HG03460 (cell line): ENCODE measurements around the gene GOLGA6D.
"Not testable (repeated sequence)": the region's sequence is repeated elsewhere in the genome, so short reads cannot be mapped to it uniquely, and the experiment has no call there.

ENCODE experiments used
- ATAC-seq: cut with Tn5 transposase; IDR thresholded peaks from one replicate; pipeline ENCODE4 v1.9.1; 2021; ENCODE audit not compliant: unreplicated experiment

Gene GOLGA6D

DNA sequence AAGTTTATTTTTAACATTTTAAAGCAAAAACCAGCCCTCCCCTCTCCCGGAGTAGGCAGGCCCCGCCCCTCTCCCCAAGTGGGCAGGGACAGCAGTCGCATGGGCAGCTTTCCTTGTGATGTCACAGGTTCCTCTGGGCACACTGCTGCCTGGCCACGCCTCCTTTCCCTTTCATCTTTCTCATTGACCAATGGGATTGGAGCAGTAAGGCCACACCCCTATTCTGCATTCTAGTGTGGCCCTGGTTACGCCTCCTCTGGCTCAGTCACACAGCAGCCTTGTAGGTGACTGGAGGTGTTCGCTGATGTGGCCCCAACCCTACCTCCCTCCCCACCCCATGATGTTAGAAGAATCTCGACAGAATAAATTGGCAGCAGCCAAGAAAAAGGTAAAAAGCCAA is at the start of gene GOLGA6D:
TSS of gene GOLGA6D (plus strand) at position 264 of the 400 bp plus-strand sequence. CDS start at position 305, 41 bp downstream.
- not testable (repeated sequence) for ATAC-seq

DNA sequence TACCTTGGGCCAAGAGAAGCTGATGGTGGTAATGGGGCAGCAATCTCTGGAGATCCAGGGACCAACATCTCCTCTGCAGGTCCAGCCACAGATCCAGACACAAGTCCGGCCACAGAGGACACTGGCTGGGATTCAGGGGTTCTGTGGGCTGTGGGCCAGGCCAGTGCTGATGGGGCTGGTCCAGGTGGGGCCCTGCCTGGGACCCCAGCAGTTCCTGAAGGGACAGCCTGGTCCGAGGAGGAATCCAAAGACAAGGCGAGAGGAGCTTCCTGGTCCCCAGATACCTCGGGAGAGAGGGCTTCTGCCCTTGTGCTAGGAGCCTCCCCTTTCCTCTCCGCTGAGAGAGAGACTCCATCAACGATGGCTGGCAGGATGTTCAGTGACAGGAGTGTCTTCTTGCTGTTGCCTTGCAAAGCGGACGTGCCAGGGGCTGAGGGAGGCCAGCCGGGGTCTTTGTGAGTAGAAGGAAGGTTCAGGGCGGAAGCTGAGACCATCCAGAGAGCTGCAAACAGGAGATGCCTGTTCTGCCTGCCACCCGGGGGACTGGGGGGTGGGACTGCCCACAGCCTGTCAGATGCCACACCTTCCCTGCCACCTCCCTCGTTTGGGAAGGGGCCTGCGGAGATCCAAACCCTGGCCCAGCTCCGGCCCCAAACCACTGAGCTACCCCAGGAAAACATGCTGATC is 49.0 kb upstream of the GOLGA6D start:
- ATAC-seq = no peak

DNA sequence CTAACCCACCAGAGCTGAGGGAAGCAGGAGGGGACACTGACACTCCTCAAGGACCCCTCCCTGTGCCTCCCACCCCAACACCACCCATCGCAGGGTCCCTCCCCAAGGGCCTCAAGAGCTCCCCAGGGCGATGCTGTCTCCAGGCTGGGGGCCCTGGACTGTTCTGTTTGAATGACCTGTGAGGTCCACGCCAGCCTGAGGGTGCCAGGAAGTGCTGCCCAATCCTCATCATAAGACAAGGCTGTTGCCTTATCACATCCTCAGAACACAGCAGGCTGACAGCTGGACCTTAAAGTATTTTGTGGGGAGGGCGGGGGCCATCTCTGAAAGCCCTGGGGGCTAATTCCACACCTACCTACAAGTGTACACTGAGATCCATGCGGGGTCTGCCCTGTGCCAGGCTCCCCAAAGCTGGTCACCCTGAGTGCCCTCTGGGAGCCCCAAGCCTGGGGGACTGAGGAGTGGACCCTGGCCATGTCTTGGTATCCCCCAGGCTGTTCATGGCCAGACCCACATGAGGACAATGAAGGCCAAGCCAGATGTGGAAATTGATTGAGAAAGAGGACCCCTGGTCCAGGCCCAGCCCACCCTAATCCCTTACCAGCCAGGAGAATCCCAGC is 48.3 kb upstream of the GOLGA6D start:
- ATAC-seq = no peak

- no peak for ATAC-seq
These were observed 47.5 kb upstream of the GOLGA6D start for GRCh38 chr15:75235051-75235673.

- no peak for ATAC-seq
These were observed 46.6 kb upstream of the GOLGA6D start for GRCh38 chr15:75235760-75236729.

DNA sequence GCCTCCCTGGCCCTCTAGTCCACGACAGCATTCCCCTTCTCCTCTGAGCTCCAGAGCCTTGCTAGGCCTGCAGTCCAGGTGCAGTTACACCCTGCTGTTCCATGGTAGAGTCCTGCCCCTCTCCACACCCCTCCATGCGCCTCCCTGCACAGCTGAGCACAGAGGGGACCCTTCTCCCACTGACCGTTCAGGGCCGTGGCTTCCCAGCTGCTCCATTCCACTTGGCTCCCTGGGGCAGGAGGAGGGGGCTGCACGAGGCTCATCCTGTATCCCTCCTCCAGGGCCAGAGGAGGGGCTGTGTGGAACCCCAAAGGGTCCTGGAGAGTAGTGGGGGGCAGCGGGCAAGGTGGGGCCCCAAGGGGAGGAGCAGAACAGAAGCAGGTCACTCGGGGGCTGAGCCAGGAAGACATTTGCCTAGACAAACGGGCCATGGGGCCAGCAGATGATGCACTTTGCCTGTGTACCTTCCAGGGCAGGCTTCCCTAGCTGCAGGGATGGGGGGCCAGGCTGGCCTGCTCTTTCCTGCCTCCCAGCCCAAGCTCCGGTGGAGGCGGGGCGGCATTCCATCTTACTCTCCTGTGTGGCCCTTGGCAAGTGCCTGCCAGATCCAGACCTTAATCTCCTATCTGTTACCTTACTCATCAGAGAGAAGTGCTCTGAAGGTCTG is 45.2 kb upstream of the GOLGA6D start:
- no peak for ATAC-seq

GRCh38 chr15:75238150-75238549 is 44.5 kb upstream of the GOLGA6D start:
- ATAC-seq = no peak

GRCh38 chr15:75245741-75246140 is 36.9 kb upstream of the GOLGA6D start:
- not testable (repeated sequence) for ATAC-seq

GRCh38 chr15:75248991-75249390 is 33.6 kb upstream of the GOLGA6D start:
- ATAC-seq = not testable (repeated sequence)

- ATAC-seq = no peak
These were observed 32.9 kb upstream of the GOLGA6D start for GRCh38 chr15:75249726-75250125.

DNA sequence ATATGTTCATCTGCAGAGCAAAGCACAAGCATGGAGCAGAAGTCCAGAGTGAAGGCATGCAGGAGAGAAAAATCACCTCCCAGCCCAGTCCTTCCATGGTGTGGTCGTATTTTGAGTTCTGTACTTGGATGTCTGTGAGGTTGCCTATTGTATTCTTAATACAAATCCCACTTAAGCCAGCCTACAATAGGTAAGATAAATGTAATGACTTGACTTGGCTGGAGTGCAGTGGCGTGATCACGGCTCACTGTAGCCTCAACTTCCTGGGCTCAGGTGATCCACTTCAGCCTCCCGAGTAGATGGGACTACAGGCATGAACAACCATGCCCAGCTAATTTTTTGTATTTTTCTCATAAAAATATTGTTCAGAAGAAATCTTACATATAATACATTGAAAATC is 31.3 kb upstream of the GOLGA6D start:
- not testable (repeated sequence) for ATAC-seq

- not testable (repeated sequence) for ATAC-seq
These were observed 30.4 kb upstream of the GOLGA6D start for GRCh38 chr15:75252285-75252684.

DNA sequence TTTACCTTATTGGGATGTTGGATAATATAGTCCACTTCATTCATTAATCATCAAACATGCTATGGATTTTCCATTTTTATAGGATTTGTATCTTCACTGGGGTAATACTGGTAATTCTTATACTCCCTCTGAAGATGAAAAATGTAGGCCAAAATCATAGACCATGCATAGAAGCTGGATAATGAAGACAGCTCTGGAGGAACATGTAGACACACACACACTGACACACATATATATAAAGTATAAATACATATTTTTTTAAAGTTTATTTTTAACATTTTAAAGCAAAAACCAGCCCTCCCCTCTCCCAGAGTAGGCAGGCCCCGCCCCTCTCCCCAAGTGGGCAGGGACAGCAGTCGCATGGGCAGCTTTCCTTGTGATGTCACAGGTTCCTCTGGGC is 24.6 kb upstream of the GOLGA6D start, which contains the start of gene GOLGA6C:
TSS of gene GOLGA6C (plus strand) at position 301 of the 400 bp plus-strand sequence. CDS start 265 bp downstream, outside the sequence.
- not testable (repeated sequence) for ATAC-seq

DNA sequence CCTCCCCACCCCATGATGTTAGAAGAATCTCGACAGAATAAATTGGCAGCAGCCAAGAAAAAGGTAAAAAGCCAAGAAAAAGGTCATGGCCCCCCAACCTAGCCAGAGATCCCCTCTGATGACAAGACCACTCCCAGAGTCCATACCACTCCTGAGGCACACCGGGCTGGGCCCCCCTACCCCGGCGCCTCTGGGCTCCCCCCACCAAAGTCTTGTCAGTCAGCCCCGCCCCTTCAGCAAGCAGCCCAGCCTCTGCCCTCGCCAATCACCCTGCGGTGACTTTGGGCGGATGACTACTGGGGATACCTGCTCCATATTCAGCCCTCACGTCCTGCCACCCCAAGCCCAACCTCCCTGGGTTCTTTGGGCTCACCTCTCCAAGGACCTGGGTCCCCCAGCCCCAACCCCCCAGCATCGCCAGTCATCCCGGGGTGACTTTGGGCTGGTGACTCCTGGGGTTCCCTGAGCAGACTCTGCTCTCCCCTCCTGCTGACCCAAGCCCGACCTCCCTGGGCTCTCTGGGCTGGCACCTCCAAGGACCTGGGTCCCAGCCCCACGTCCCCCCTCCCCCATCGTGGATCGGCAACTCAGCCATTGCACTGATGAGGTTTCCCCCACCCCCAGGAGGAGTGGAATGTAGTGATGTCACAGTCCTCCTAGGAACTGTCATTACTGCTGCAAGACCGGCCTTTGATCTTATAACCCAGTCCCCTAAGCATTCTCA is 23.9 kb upstream of the GOLGA6D start:
- ATAC-seq = not testable (repeated sequence)

DNA sequence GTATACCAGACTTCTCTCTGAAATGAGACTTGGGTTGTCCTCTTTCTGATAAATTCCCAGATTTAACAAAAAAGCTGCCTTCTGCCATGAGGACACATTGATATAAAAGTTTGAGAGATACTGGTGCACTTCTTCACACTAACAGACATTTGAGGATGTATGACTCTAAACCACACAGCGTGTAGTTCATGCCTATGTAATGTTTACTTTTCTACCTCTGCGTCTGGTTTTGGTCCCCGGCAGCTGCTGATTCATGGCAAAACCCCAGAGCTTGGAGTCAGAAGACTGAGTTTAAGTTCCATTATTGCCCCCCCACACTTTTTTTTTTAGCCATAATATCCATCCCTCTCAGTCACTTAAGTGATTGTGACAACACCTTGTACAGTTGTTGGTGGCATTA is 22.8 kb upstream of the GOLGA6D start:
- ATAC-seq = not testable (repeated sequence)

DNA sequence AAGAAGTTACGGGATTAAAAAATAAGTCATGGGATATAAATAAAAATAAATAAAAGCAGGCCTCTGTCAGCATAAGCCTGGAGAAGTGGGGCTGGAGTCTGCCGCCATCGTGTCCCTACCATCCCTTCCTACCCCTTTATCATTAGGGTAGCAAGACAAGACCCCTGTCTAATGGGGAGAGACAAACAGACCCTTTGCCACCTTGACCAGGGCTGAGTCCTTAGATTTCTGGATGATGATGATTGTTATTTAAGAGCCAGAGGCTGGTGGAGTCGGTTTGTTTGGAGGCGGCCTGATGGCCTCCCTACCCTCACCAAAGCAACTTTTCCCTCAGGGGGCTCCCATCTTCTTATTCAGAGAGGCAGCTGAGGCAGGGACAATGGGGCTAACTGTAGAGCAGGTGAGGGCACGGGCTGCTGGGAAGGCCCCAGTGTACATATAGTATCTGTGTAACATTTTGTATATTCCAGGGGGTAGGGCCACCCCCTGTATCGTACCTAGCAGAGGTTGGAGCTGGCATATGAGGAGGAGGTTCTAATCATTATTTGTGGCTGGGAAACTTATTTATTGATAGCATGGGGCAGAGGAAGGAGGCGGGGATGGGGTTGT is 8.8 kb upstream of the GOLGA6D start:
- ATAC-seq = not testable (repeated sequence)

GRCh38 chr15:75274509-75275107 is 8.0 kb upstream of the GOLGA6D start:
- not testable (repeated sequence) for ATAC-seq

GRCh38 chr15:75275617-75276016 is 7.0 kb upstream of the GOLGA6D start:
- ATAC-seq = not testable (repeated sequence)

DNA sequence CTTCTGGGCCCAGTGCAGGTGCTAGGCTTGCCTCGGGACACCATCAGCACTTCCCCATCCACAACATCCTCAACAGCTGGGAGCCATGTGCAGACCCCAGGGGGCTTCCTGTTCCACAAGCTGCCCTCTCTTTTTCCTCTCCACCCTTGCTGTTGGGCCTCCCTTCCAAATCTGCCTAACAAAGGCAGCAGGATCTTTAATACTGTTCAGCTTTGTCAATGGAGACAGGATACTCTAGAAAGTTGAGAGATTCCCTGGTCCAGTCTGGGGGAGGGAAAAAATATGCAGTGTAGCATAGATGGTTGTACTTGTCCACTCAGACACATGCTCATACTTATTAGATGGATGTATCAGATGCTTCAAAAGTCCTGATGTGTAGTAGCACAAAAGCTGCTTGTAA is 4.1 kb upstream of the GOLGA6D start:
- not testable (repeated sequence) for ATAC-seq
